OCI-LY7 (cell line): ENCODE data around the gene RIMS4. TPM values are rescaled to one million over a fixed set of nuclear protein-coding genes. Genes with fewer than 3 reads are reported as not detected.

Experiments
- BruUV-seq: library from RNA; stranded (reverse); fragments of 400-500 nt; replicated peaks from 2 replicates; lab custom pipeline; 2021; lab: Mats Ljungman, UMichigan
- CTCF ChIA-PET: fragments of 300-600 bp; sonication (Branson Sonifier 250); formaldehyde crosslinking; loops from one replicate; lab custom pipeline; 2022; ENCODE audit warnings: antibody characterized with exemption; ENCODE audit not compliant: unreplicated experiment; lab: Charles Lee
- POLR2A ChIA-PET: fragments of 300-600 bp; sonication (Branson Sonifier 250); formaldehyde crosslinking; loops from one replicate; lab custom pipeline; 2022; ENCODE audit warnings: antibody characterized with exemption; lab: Charles Lee
- DNase-seq: peaks from one replicate; pipeline ENCODE4 v3.0.0-alpha.2; 2015; ENCODE audit warnings: low spot score
- H2AFZ ChIP-seq: fragments of 200-600 bp; sonication (generic), shearing (Covaris generic); 2 replicates; pipeline ENCODE4 v1.6.1; 2014; ENCODE audit warnings: mild to moderate bottlenecking, antibody characterized with exemption, low read length, moderate library complexity
- H3K27ac ChIP-seq: fragments of 200-600 bp; sonication (generic); 2 replicates; pipeline ENCODE4 v1.5.1; 2014; ENCODE audit warnings: mixed run types, low read depth, mild to moderate bottlenecking, moderate library complexity, low read length, inconsistent platforms; ENCODE audit not compliant: poor library complexity, severe bottlenecking
- H3K36me3 ChIP-seq: fragments of 200-600 bp; sonication (generic); 2 replicates; pipeline ENCODE4 v1.6.1; 2014; ENCODE audit warnings: mild to moderate bottlenecking, antibody characterized with exemption, low read length, moderate library complexity, mixed read lengths; ENCODE audit not compliant: insufficient read depth
- H3K4me1 ChIP-seq: fragments of 200-600 bp; sonication (generic); 2 replicates; pipeline ENCODE4 v1.5.1; 2014; ENCODE audit warnings: mild to moderate bottlenecking, low read length; ENCODE audit not compliant: insufficient read depth, poor library complexity, severe bottlenecking
- H3K4me2 ChIP-seq: fragments of 200-600 bp; sonication (generic); 2 replicates; pipeline ENCODE4 v1.6.1; 2014; ENCODE audit warnings: mild to moderate bottlenecking, low read length
- H3K4me3 ChIP-seq: fragments of 200-600 bp; sonication (generic); 2 replicates; pipeline ENCODE4 v1.5.1; 2014; ENCODE audit warnings: mild to moderate bottlenecking, low read depth, low read length; ENCODE audit not compliant: poor library complexity, severe bottlenecking
- H3K79me2 ChIP-seq: fragments of 200-600 bp; sonication (generic); 2 replicates; pipeline ENCODE4 v1.6.1; 2016; ENCODE audit warnings: low read depth, mild to moderate bottlenecking, low read length, moderate library complexity, mixed read lengths; ENCODE audit not compliant: insufficient read depth
- H3K9me2 ChIP-seq: fragments of 200-600 bp; sonication (generic); 2 replicates; pipeline ENCODE4 v1.6.1; 2016; ENCODE audit warnings: mild to moderate bottlenecking, low read length, mixed read lengths; ENCODE audit not compliant: insufficient read depth
- H3K9me3 ChIP-seq: fragments of 200-600 bp; sonication (generic); 2 replicates; pipeline ENCODE4 v1.6.1; 2014; ENCODE audit warnings: mild to moderate bottlenecking, mixed run types, low read length, mixed read lengths
- H4K20me1 ChIP-seq: fragments of 200-600 bp; sonication (generic); 2 replicates; pipeline ENCODE4 v1.6.1; 2014; ENCODE audit warnings: mild to moderate bottlenecking, antibody characterized with exemption, low read length, moderate library complexity, mixed read lengths; ENCODE audit not compliant: insufficient read depth
- EZH2phosphoT487 ChIP-seq: fragments of 200-600 bp; sonication (generic); IDR thresholded peaks from 2 replicates; pipeline ENCODE4 v1.6.1; 2018; ENCODE audit warnings: low read depth, borderline replicate concordance, mild to moderate bottlenecking, mixed run types, antibody characterized with exemption, low read length, moderate library complexity, mixed read lengths
- intact Hi-C: fragments of 100-400 bp; cut with micrococcal nuclease; formaldehyde crosslinking; loops from one replicate; pipeline ENCODE4 v1.10.0; 2022; ENCODE audit not compliant: unreplicated experiment
- total RNA-seq, 2 experiments: library from RNA; depleted of rRNA in 1 of 2; stranded (reverse); fragments of >200 nt in 1 of 2; shearing (Covaris generic) in 1 of 2; gene quantifications; 2 replicates each; pipeline ENCODE4 v1.2.3, GENCODE V29; 2014 to 2022
- TF ChIP-seq, protein P1 (sequence below): fragments of 200-600 bp; sonication (generic); conservative IDR thresholded peaks from 2 replicates; pipeline ENCODE4 v1.5.1; 2014; ENCODE audit warnings: mild to moderate bottlenecking, antibody characterized with exemption, low read length, moderate library complexity, mixed read lengths

Gene RIMS4
- total RNA-seq, 2 experiments from 2014 or later: not detected

DNA sequence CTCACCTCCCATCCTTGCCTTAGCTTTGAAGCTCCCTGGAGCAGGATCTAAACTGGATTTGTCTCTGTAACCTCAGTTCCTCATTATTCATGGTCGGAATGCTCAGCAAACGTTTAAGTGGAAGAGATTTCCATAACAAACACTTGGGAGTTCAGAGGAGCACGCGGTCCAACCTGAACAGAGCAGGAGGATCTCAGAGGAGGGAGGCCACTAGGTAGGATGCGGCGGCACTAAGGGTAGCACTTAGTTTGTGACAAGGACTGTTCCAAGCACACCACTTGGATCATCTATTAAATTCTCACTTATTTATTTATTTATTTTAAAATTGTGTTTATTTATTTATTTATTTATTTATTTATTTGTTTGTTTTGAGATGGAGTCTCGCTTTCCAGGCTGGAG is 108.5 kb downstream of the RIMS4 start:
- Histone ChIP-seq H4K20me1 (no peaks in the 10 kb centered on the region), H3K4me2 (no peak overlapping the region), H3K9me3 (no peaks in the 10 kb centered on the region), H3K4me3 (no peak overlapping the region), H3K36me3 (no peaks in the 10 kb centered on the region), H2AFZ (no peak overlapping the region), H3K27ac (no peak overlapping the region), H3K79me2 (no peaks in the 10 kb centered on the region), H3K9me2 (no peaks in the 10 kb centered on the region), H3K4me1 (peaks cover 7% of the 10 kb centered on the region)
- intact Hi-C loops: no loop called here
- ChIA-PET CTCF (no interaction called here), POLR2A (interaction anchor here (0.5 kb wide), 1 partner anchor 55 kb away, joined by 3 read pairs; no protein-coding TSS in a partner anchor)
- TF ChIP-seq EZH2phosphoT487: no peak
- TF ChIP-seq, protein P1, sequence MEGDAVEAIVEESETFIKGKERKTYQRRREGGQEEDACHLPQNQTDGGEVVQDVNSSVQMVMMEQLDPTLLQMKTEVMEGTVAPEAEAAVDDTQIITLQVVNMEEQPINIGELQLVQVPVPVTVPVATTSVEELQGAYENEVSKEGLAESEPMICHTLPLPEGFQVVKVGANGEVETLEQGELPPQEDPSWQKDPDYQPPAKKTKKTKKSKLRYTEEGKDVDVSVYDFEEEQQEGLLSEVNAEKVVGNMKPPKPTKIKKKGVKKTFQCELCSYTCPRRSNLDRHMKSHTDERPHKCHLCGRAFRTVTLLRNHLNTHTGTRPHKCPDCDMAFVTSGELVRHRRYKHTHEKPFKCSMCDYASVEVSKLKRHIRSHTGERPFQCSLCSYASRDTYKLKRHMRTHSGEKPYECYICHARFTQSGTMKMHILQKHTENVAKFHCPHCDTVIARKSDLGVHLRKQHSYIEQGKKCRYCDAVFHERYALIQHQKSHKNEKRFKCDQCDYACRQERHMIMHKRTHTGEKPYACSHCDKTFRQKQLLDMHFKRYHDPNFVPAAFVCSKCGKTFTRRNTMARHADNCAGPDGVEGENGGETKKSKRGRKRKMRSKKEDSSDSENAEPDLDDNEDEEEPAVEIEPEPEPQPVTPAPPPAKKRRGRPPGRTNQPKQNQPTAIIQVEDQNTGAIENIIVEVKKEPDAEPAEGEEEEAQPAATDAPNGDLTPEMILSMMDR: no peak
- no peak for DNase-seq
- BruUV-seq: no TSS peak

Other genes starting within 250 kb of the RIMS4 start
- 37.2 and 46.9 TPM in 2 replicates for gene PKIG, start 228.0 kb downstream of the RIMS4 start, total RNA-seq (2014; rRNA removed; shearing (Covaris generic))
- 31.7 and 34.9 TPM in 2 replicates for gene PKIG, start 228.0 kb downstream of the RIMS4 start, total RNA-seq (2022)
- 67.0 and 78.2 TPM in 2 replicates for gene ADA, start 158.8 kb downstream of the RIMS4 start, total RNA-seq (2014; rRNA removed; shearing (Covaris generic))
- gene ADA, start 158.8 kb downstream of the RIMS4 start, total RNA-seq (2022): 142 and 158 TPM in 2 replicates
- gene CCN5, start 95.2 kb downstream of the RIMS4 start, total RNA-seq (2014; rRNA removed; shearing (Covaris generic)): not detected in 2 replicates
- not detected in 2 replicates for gene CCN5, start 95.2 kb downstream of the RIMS4 start, total RNA-seq (2022)
- gene KCNK15, start 64.7 kb downstream of the RIMS4 start, total RNA-seq (2014; rRNA removed; shearing (Covaris generic)): not detected in 2 replicates
- not detected in 2 replicates for gene KCNK15, start 64.7 kb downstream of the RIMS4 start, total RNA-seq (2022)
- gene YWHAB, start 75.2 kb upstream of the RIMS4 start, total RNA-seq (2014; rRNA removed; shearing (Covaris generic)): 60.5 and 72.8 TPM in 2 replicates
- gene YWHAB, start 75.2 kb upstream of the RIMS4 start, total RNA-seq (2022): 245 and 256 TPM in 2 replicates
- 48.8 and 58.7 TPM in 2 replicates for gene PABPC1L, start 99.5 kb upstream of the RIMS4 start, total RNA-seq (2014; rRNA removed; shearing (Covaris generic))
- 171 and 203 TPM in 2 replicates for gene PABPC1L, start 99.5 kb upstream of the RIMS4 start, total RNA-seq (2022)
- 35.2 and 38.6 TPM in 2 replicates for gene TOMM34, start 149.9 kb upstream of the RIMS4 start, total RNA-seq (2014; rRNA removed; shearing (Covaris generic))
- 48.2 and 50.6 TPM in 2 replicates for gene TOMM34, start 149.9 kb upstream of the RIMS4 start, total RNA-seq (2022)
- gene STK4, start 156.0 kb upstream of the RIMS4 start, total RNA-seq (2014; rRNA removed; shearing (Covaris generic)): 67.9 and 80.4 TPM in 2 replicates
- 140 and 150 TPM in 2 replicates for gene STK4, start 156.0 kb upstream of the RIMS4 start, total RNA-seq (2022)